Glomerular visceral epithelial cell (primary cell): ENCODE measurements around the gene NSMCE1.
"Not testable (repeated sequence)": the region's sequence is repeated elsewhere in the genome, so short reads cannot be mapped to it uniquely, and the experiment has no call there.

Source experiments
- DNase-seq: peaks from one replicate; pipeline ENCODE4 v3.0.0-alpha.2; 2016; ENCODE audit errors: extremely low spot score

Gene NSMCE1

DNA sequence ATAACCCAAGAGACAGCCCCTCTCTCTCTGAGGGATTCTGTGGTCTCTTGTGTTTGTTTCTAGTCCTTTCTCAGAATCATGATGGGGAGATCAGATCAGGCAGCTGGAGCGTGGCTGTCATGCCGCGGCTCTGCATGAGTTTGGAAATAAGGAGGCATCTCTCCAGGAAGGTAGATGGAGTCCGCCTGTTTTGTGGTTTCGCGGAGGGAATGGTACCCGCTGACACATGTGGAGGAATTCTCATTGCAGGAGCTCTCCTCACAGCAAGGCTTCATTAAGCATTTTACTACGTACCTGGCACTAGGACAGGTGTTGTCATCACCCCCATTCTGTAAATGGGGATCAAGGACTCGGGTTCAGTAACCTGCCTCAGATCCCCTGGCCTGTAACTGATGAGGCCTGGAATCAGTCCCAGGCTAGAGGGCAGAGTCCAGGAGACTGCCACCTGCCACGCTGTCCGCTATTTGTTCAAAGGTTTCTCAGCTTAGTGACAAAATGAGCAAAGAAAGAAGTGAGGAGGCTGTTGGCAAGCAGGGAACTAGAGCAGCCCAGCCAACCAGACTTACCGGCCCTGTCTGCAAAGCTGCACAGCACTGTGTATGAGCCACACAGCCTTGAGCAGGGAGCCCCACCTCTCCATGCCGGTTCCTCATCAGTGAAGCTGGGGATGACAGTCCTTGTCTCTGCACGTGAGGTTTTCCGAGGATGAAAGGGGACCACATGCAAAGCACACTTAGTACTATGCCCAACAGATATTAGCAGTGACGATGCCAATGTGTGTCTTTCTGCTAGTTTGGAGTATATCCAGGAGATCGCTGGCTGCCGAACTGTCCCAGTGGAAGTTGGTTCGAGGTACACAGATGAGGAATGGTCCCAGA lies 54.2 kb downstream of the NSMCE1 start:
- DNase-seq = no peak

DNA sequence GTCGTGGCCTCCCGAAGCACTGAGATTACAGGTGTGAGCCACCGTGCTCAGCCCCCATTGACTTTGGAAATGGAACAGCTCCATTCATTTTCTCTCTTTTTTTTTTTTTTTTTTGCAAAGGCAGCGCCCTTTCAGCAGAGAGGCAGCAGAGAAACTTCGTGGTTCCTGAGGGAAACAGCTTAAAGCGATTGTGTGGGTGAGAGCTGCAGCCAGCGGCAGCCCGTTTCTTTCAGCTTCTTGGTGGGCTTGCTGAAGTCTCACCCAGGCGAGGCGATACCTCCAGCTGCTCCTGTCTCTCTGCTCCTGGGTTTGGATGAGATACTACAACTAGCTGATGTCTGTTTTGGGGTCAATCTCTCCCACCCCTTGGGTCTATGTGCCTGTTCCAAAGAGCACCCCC lies 57.5 kb downstream of the NSMCE1 start:
- no peak for DNase-seq

DNA sequence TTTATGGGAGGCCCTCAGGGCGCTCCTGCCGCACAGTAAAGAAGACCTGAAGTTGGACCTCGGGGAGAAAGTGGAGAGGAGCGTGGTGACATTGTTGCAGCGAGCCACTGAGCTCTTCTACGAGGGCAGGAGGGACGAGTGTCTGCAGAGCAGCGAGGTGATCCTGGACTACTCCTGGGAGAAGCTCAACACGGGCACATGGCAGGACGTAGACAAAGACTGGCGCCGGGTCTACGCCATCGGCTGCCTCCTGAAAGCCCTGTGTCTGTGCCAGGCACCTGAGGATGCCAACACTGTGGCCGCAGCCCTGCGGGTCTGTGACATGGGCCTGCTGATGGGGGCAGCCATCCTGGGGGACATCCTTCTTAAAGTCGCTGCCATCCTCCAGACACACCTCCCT lies 58.4 kb downstream of the NSMCE1 start:
- DNase-seq = no peak

DNA sequence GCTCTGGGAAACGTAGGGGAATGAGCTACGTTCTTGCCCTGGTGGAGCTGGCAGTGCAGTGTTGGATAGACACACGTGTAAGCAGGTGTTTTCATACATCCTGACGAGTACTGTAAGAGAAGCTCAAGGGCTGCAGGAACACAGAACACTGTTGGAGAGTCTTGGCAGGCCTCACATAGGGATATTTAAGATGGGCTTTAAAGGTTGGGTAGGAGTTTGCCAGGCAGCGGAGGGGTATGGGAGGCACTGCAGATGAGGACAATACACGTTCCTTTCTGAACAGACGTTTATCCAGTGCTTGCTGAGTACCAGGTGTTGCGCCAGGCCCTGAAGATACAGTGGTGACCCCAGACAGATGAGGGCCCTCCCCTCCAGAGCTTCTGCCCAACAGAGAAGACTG lies 59.0 kb downstream of the NSMCE1 start:
- no peak for DNase-seq

DNA sequence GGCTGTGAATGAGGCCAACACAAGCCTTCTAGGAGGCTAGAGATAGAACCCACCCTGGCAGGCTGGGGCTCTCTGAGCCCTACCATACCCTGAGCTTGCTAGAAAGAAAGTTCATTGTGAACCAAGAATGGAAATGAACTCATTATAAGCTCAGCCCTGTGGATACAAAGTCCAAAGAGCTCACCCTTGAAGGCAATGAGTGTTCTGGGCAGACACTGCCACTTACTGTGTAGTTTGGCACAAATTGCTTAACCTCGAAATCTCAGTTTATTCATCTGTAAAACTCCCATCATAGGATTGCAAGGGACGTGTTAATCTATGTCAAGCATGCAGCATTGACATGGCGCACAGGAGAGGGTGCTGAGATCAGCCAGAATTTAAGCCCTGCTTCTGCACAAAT lies 59.8 kb downstream of the NSMCE1 start:
- DNase-seq = peak; percentile 31

DNA sequence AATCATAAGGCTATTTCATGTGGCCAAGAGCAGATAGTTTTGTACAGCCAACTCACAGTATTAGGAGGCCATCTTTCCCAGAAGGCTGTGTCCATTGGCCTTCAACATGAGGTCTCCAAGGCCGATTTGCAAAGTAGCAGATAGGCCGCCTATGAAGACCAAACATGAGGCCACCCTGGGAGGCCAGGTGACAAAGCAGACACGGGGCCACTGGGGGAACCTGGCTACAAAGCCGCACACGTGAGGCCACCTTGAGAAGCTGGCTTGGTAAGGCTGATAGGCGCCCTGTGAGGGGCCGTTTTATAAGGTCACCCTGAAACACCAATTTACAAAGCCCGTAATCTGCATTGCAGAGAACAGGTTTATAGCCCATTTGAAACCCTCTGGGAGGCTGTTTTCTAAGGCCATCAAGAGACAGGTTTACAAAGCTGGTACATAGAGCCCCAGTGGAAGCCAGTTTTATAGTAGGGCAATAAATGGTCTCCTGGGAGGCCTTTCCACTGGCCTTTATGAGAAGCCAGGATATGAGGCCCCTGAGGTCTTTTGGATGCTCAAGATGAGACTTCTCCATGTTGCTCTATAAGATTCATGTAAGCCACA lies 60.4 kb downstream of the NSMCE1 start:
- no peak for DNase-seq

DNA sequence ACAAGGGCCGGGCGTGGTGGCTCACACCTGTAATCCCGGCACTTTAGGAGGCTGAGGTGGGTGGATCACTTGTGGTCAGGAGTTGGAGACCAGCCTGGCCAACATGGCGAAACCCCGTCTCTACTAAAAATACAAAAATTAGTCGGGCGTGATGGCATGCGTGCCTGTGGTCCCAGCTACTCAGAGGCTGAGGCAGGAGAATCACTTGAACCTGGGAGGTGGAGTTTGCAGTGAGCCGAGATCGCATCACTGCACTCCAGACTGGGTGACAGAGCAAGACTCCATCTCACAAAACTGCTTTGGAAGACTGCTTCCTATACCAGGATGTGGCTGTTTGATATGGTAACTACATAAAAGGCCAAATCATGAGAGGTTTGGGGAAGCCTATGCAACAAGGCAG lies 61.5 kb downstream of the NSMCE1 start:
- peak; percentile 59 for DNase-seq

DNA sequence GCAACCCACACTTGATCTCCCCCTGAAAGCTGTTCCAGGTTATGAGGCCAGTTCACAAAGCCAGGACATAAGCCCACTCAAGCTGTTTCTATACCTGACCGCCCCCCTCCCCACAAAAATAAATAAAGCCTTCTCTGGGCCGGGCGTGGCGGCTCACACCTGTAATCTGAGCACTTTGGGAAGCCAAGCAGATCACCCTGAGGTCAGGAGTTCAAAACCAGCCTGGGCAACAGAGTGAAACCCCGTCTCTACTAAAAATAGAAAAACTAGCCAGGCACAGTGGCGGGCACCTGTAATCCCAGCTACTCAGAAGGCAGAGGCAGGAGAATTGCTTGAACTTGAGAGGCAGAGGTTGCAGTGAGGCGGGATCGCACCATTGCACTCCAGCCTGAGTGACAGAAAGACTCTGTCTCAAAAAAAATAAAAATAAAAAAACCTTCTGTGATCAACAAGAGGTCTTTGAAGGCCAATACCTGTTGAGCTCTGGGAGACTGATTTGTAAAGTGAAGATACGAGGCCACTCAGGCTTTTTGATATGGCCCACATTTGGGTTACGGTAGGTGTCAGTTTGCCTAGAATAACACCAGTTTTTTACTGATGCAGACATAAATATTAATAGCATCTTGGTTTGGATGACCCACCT lies 63.0 kb downstream of the NSMCE1 start:
- no peak for DNase-seq

DNA sequence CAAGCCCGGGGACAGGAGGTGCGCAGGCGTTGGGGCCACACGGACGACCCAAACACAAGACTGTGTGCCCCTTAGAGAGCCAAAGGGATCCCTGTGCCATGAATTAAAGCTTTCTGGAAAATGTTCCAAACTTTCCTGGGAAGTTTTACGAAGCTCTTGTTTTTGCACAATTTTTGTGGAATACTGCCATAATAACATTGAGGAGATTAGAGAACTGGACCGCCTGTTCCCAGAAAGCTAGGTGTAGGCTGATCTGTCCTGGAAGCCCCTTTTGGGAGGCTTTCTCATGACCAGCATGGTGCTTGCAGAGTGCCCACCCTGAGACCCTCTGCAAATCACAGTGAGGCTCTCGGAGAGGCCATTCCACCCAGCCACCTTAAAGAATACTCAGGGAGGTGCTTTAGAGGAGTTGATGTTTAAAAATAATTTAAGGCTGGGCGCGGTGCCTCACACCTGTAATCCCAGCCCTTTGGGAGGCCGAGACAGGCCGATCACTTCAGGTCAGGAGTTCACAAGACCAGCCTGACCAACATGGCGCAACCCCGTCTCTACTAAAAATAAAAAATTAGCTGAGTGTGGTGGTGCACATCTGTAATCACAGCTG lies 64.2 kb downstream of the NSMCE1 start:
- DNase-seq = no peak

DNA sequence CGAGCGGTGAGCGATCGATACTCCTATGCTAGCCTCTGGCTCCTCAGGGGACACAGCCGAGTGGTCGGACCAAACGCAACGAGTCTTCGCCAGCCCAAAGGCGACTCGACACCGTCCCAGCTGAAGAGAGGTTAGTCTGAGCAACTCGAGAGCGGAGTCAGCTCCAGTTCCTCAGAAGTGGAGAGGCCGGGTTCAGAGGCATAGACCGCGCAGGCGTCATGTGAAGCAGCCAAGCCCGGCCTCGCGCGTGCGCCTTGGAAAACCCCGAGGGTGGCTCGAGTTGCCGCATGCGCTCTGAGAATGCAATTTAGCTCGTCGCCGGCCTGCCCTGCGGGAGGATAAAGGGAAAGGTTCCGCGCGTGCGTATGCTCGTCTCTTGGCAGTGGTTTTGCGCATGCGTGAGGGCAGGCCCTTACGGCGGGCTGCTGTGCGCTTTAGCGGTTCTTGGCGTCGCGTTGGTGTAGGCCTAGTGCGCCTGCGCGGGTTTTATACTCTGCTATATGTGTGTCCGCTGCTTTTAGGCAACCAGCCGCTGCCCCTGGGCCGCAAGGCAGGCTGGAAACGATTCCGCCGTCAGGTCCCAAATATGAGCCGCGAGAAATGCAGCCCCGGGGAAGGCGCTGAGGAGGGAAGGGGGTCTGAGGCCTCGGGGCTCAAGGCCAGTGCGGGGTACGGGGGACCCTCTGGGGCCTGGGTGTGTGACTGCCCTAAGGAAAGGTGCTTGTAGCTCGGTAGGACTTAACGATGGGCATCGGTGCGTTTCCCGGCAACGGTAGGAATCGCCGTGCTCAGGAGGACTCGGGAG lies 64.9 kb downstream of the NSMCE1 start, which contains the start of gene KDM8:
Gene KDM8, plus strand, starts transcription at position 20 of the 805 bp plus-strand sequence. CDS start 6,598 bp downstream, outside the sequence.
- peak; percentile 99 for DNase-seq

DNA sequence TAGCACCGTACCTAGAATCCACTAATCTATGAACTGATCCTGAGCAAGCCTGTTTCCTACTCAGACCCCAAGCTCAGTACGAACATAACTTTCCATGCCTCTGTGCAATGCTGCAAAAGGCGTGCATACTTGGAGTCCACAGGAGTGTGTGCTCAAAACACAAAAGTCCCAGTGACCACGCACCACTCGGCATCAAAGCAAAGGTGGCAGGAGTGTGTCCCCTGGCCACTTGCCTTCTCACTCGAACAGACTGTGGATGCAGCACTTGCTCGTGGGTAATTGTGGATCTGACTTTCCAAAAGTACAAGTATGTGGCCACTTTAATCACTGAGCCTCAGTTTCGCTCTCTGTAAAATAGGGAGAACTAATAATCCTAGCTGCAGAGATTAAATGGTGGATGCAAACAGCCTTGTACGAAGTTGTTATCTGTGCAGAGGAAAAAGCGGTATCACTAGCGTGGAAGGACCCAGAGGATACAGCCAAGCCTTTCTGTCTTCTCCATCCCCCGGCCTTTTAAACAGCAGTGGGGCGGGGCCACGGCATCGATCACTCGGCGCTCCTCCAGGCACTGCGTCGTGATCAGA lies 65.6 kb downstream of the NSMCE1 start:
- DNase-seq = peak; percentile 83

DNA sequence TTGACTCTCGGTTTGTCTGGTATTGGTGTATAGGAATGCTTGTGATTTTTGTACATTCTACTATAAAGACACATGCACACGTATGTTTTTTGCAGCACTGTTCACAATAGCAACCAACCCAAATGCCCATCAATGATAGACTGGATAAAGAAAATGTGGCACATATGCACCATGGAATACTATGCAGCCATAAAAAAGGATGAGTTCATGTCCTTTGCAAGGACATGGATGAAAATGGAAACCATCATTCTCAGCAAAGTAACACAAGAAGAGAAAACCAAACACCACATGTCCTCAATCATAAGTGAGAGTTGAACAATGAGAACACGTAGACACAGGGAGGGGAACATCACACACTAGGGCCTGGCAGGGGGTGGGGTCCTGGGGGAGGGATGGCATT lies 67.7 kb downstream of the NSMCE1 start:
- not testable (repeated sequence) for DNase-seq

DNA sequence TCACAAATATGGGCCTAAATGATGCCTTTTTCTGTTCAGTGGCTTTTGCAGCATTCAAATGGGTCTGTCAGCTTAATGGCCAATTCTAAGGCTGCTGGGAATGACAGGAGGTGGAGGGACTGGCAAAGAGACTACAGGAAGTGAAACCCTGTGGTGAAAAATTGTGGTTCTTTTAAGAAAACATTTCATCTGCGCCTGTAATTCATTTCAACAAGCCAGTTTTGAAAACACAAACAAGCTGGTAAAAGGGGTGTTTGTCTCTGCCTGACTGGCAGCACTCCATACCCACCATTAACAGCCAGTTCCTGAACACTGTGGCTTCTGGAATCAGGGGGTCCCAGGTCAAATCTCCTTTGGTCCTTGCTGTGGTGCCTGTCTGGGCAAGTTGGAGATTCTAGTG lies 68.8 kb downstream of the NSMCE1 start:
- no peak for DNase-seq

DNA sequence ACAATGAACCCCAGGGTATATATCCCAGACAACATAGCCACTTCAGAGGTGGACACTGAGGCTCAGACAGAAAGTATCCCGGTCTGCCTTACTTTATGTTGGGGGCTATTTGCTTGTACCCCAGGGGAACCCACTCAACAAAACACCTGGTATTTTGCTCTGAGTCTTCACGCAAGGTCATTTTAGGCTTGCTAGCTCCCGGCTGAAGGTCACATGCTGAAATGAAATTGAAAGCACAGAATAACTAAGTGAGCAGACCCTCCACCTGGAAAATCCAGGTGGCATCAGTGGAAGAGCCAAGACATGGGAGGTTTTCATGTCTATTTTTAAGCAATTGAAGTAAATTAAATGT lies 69.4 kb downstream of the NSMCE1 start:
- DNase-seq = no peak

DNA sequence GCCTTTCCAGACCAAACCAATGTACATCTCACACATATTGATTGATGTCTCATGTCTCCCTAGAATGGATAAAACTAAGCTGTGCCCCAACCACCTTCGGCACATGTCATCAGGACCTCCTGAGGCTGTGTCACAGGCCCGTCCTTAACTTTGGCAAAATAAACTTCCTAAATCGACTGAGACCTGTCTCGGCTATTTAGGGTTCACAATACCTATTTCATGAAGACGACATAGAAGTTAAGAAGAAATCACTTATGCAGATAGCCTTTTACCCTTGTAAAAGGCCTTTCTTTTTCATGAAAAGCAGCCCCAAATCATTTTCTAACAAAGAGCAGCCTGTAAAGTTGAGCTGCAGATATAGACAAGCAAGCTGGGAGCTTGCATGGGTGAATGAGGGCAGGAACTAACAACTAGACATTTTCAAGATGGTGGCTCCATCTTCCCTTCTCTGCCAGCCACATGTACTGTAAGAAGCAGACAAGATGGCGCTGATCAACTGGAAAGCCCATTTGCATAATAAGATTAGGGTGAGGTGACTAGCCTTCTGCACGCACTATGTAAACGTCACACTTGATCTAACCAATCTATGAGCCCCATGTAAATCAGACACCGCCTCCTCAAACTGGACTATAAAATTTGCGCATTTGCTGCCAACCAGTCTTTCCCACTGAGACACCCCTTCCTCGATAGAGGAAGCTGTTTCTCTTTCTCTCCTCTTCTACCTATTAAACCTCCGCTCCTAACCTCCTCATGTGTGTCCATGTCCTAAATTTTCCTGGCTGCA lies 69.9 kb downstream of the NSMCE1 start:
- DNase-seq = no peak

DNA sequence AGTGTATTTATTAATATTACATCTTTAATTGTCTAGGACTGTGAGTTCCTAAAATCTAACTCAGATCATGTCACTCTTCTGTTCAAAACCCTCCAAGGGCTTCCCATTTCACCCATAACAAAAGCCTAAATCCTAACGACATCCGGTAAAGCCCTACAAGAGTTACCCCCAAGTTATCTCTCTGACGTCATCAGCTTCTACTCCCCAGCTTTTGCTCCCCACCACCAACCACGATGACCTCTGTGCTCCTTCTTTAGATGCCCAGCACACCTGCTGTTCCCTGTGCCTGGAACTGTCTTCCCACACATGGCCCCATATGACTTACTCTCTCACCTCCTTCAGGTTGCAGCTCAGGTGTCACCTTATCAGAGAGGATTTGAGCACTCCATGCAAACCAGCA lies 71.6 kb downstream of the NSMCE1 start:
- no peak for DNase-seq

DNA sequence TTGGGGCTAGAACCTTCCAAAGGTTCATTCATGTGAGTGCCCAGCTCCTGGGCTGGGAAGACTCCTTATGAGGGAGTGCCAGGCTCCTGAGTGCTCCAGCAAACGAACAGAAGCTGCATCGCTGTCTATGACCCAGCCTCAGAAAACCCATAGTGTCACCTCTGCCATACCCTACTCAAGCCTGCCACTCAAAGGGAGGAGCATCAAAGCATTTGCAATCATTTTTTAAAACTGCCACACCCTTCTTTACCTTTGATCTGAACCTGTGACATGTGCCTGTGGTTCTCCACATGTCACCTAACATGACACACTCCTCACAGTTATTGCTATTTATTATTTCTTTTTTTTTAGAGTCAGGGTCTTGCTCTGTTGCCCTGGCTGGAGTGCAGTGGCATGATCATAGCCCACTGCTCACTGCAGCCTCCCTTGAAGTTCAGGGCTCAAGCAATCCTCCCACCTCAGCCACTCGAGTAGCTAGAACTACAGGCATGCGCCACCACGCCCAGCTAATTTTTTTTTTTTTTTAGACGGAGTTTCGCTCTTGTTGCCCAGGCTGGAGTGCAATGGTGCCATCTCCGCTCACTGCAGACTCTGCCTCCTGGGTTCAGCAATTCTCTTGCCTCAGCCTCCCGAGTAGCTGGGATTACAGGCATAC lies 72.5 kb downstream of the NSMCE1 start:
- DNase-seq = no peak

DNA sequence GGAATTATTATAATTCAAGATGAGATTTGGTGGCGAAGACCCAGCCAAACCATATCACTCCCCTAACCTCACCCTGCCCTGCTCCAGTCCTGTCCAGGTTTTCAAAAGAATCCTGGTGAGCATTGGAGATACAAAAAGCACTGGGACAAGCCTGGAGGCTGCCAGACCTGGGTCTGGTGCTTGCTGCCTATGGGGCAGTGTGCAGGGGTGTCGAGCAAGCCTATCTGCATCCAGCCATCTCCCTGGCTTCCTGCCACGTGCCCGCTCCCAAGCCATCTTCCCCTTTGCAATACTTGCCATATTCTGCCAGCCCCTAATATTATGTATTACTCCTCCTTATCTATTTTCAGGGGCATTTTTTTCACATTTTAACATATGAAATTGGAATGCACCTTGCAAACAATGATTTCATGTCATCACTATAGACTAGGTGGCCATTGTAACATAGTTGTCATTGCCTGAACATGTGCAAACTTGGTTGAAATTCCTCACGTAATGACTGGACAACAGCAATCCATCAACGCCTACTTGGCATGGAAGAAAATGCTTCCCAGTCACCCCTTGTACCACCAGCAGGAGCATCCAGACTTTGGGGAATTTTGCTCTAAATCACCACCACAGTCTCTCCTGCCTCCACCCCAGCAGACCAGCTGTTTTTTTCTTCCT lies 73.4 kb downstream of the NSMCE1 start:
- no peak for DNase-seq

DNA sequence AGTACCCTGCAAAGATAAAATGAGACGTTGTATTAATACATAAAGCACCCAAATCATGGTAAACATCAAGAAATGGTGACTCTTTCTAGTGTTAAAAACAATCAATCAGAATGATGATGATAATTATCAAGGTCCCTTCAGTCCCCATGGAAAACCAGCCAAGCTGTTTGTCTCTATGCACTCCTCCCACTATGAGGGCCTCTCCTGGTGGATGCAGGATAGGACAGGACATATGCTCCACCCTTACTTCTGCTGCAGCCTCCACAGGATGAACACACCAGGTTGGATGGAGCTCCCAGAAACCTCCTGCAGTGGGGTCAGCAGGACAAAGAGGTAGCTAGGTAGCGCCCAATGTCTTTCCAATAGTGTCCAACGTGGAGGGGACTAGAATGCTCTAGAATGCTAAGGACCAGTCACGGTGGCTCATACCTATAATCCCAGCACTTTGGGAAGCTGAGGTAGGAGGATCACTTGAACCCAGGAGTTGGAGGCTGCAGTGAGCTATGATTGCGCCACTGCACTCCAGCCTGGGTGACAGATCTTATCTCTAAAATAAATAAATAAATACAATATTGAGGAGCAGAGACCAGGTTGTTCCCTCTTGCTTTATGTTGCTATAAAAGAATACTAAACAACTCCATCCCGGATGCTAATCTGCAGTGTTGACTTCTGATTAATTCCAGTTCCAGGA lies 75.1 kb downstream of the NSMCE1 start:
- no peak for DNase-seq
